GM19467 (cell line): ENCODE measurements around the gene GLI3.

Source experiments
- ATAC-seq: cut with Tn5 transposase; IDR thresholded peaks from one replicate; pipeline ENCODE4 v1.9.1; 2021; ENCODE audit warnings: mild to moderate bottlenecking, moderate library complexity; ENCODE audit not compliant: unreplicated experiment

GLI3 gene

DNA sequence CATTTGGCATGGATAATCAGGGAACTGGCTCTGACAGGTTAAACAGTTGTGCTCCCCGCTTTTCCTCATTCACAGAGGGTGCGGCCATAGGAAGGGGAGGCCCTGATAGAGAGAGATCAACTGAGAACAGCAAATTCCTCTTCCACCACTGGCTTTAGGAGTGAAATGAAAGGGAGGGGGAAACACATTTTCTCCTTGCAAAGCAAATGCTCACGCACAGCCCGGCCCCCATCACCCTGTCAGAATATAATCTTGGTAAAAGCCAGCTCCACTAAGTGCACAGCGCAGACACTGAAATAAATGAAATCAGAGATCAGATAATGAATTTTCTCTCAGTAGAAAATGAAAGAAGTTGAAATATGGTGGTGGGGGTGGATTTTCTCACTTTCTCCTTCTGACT, 187.2 kb downstream of the GLI3 start:
- no peak for ATAC-seq

DNA sequence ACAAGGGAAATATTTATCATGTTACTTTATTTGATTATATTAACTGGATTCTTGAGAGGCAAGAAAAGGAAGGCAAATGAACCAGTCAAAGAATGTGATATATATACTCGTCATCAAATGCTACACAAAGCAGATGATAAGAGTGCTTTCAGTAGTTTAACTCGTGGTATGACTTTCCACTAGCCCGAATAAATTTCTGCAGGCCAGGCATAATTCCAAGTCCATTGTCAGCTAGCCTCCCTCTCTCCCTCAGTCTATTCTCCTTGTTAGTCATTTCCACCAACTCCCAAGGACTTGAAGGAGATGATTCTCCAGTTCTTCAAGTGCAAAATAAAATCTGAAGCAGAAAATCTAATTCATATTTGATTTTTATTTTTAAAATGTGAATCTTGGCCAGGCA, 190.5 kb downstream of the GLI3 start:
- no peak for ATAC-seq

DNA sequence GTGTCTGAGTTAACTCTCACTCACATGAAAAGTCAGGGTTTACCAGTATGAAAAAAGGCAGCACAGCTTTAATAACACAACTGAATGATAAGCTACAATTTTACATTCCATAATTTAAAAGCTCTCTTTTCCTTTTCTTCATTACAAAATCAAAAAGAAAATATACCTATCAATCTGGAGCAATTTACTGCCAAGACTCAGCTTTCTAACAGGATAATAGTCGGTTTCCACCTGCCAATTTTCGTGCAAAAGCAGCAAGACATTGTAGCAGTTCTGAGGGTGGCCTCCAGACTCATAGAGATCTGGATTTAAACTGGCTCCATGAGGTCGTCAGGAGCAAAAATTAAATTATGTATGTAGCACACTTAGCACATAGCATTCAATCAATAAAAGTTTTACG, 191.0 kb downstream of the GLI3 start:
- no peak for ATAC-seq

DNA sequence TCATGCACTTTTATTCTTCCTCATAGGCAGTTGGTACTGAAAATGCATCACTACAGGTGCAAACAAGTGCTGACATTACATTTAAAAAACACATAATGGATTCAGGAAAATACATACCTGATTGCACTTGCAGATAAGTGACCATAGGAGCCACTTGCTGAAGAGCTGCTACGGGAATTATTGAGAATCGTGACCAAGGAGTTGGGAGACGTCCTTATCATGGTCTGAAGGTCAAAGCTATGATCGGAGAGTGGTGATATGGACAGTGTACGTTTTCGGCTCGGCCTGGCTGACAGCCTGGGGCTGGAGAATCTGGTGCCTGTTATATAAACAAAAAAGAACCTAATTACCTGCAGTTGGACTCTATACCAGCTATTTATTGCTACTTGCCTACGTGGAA, 197.1 kb downstream of the GLI3 start:
- ATAC-seq: no peak

DNA sequence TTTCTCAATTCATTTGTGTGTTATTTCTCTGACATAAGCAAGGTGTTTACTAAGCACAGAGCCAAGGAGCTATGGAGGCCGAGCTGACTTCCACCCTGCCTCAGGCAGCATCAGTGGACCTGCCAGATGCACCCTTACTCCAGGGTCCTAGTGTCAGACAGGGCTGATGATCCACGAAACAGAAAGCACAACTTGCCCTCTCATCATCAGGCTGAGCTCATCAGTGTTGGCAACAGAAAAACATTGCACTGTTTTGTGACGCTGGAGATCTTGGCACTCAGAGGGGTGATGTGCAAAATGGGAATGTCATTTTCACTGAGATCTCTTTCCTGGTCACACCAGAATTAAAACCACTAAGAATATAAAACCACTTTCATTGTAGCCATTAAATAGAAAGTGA, 201.8 kb downstream of the GLI3 start:
- no peak for ATAC-seq

DNA sequence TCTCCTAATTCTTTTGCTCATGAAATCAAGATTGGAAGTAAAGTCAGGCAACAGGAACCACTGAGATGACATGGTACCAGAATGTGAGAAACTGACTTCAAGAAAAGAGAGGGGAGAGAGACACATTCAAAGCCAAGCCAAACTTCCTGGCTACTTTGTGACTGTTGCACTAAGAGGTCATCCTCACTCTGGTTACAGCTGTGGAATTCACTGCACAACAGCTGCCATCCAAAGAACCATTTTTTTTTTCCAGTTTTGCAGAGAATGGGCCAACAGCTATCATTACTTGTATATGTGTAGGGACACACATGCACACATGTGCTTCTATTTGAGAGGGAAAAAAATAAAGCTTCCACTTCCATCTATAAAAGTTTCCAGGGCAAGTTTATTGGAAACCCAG, 203.5 kb downstream of the GLI3 start:
- no peak for ATAC-seq

DNA sequence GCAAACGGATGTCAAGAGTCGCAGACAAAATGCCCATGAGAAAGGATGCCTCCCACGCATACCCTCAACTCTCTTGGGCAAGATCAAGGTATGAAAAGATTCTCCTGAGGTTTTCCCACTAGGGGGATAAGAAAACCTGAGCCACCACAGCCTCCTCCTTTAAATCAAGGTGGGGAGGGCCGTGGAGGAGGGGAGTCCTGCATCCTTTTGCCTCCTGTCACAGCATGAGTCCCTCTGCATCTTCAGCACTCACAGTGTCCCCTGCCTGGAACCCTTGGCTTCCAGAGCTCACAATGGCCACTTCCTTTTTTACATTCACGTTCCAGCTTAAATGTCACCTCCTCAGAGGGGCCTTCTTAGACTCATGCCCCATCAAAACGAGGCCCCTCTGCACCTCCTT, 207.6 kb downstream of the GLI3 start:
- ATAC-seq: no peak

DNA sequence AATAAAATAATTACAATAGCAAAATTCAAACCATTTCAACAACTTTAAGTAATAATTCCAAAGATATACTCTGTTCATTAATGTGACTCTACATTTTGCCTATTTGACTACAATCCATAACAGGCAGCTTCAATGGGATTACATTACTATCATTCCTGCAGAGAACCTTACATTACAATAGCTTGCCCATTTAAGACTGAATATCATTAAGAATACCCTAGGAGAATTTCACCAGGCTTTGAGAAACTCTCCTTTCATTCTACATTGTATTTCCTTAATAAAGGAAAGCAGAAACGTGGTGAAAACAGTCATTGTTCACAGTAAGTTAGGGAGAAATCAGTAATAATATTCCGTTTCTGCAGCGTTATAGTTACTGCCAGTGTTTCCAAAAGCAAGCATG, 209.5 kb downstream of the GLI3 start:
- ATAC-seq: no peak

DNA sequence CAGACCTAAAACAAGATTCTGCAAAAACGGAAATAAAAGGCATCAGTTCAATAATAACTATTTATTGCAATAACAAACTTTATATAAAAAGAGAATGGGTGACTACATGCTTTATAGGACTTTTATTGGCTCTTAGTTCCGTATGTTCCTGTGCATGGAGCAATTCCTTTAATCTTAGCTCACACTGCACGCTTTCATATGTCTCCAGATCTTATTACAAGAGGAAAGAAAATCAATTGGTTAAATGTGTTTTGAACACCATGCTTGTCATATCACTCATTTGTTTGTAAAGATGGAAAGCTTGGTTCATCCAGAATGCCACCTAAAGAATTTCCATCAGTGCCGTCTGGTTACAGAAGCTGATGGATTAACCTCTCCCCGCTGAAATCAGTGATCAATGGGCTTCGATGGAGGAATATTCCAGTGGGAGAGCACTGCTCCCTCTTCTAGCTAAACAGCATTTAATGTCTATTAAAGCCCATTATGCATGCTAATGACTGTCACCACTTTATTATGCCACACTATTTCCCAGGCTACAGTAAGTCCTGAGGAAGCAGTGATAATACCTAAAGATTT, 210.3 kb downstream of the GLI3 start:
- ATAC-seq: no peak

DNA sequence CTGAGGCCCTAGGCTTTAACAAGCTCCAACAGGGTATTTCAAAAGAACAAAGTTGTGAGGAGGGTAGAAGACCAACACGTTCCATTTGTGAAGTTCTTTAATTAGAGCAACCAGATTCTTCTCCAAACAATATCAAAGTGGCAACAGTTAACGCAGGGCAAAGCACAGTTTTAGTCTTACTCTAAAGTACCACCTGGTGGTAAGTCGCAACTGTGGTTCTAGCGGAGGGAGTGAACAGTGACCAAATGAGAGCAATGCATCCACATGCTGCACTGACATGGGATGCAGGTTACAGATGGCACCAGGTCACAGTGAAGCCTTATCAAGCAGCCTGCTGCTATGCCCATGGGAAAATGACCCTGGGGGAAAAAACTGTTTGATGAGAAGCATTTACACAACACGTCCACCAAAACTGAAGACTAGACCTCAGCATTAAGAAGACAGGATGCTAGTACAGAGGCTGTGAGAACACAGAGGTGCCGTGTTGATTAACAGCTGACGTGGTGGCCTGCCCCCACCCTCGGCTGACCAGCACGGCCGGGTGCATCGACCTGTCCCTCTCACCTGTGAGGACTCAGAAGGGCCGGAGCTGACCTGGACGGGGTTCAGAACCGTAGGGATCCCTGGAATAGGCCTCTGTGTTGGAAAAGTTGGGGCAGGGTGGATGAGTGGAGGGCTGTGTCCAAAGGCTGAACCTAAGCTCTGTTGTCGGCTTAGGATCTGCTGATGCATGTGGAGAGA, 211.2 kb downstream of the GLI3 start:
- no peak for ATAC-seq

DNA sequence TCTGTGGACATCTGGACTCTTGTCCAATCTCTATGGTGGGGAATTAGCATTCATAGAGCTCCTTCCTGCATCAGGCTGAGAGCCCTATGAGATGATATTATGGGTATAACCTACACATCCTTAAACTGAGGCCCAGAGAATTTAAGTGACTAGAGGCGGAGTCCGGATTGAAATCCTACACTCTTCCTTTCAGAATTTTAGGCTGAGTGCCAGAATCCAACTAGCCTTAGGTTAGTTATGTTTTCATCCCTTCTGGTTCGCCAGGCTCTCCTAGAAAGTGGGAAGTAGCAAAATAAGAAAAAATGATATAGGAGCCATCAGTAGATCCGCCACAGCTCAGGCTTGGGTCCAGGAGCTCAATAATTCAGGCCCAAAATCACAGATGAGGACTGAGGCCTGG, 212.5 kb downstream of the GLI3 start:
- no peak for ATAC-seq

DNA sequence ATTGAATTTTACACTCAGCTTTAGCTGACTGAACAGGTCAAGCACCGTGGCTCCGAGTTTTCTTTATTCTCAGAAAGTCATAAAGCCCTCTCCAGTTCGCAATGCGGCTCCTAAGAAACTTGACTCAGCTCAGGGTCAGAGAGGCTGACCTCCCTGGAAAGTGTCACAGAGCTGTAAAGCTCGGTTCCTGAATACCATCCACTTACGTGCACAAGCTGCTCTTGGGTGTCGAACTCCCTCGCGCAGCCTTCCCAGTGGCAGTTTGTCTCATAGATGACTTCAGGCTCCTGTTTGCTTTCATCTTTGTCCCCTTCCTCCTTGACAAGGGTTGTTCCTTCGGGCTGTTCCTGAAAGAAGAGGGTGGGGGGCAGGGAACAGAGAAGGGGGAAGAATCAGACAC, 213.7 kb downstream of the GLI3 start:
- no peak for ATAC-seq

DNA sequence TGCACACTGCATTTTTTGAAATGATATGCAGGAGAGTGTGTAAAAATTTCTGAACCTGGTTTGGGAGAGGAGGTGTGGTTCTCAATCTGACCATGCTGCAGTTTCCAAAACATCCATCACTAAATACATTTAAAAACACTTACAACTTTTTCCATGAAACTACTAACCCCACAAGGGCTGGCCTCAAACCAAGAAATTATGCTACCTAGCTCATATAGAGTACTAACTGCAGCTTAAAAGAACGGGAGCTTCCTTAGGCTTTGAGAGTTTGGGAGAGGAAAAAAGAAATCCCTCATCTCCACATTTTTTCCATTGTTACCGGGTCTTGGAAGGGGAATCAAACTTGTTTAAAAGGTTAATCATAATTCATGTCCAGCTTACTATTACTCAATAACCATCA, 214.2 kb downstream of the GLI3 start:
- no peak for ATAC-seq

DNA sequence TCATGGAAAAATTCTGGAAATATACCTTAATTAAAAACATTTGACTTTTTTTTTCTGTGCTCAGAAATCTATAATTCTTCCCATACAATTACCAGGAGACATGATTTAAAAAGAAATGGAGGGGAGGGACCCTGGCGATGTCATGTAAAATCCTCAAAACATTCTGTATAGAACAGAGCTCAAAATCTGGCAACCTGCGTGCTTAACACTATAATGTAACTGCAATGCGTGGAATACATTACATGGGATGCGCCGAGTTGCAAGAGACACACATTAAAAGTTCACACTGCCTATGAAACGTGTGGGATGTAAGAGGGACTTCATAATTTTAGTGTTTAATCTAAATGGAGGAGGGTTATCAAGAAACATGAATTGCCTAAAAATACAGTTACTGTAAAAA, 215.0 kb downstream of the GLI3 start:
- ATAC-seq: no peak

DNA sequence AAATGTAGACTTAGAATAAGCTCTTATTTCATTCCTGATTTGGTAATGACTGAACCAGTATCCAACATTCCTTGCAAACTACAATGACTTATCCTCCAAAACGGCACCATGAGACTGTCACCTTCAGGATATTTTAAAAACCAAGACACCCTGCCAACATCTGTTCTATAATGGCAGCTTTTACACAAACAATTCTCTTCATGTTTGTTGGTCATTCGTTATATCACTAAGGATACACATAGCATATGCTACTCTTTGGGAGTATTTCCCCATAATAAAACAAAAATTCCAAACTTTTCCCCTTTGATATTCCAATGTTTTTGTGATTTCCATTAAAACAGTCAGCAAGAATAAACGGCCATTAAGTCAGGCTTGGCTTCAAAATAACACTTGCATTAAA, 215.4 kb downstream of the GLI3 start:
- no peak for ATAC-seq

DNA sequence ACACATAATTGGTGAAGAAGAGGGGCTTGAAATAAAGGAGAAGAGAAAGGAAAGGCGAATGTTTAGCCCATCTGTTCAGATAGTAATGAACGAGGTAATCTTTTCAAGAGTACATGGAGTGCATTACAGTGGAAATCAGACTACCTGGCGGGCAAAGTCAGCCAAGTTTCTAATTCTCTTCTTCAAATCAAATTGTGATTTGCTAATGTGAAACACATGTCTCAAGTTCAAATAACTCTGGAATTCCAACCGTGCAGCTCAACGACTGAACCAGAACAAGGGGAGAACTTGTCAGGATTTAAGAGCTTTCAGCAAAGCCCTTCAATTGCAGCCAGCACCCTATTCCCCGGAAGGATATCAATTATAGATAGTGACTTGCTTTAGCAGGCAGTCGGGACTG, 216.9 kb downstream of the GLI3 start:
- no peak for ATAC-seq

DNA sequence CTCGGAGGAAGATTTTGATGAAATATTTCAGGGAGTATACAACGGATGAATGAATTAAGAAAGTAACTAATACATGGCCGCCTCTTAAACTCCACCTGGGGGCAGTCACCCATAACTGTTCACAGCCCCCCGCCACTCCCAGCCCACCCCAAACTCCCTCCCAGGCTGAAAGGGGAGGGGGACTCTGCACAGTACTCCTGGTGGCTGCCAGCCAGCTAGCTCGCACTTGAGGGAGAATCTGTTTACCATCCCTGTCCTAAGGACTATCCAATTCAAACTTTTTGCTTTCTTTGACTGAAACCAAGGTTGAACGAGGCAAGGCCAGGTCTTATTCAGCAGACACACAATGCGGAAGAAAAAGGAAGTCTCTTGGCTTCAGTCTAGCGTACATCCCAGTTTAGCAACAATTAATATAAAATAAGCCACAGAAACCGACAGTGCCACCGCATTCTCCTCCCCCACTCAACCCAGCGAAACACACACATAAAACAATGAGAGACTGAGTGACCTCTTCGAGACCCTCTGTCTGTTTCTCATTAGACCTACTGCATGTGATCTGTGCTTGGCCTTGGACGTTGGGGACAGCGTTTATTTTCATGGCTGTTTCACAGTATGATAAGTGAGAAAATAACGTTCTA, 219.5 kb downstream of the GLI3 start:
- ATAC-seq: no peak

DNA sequence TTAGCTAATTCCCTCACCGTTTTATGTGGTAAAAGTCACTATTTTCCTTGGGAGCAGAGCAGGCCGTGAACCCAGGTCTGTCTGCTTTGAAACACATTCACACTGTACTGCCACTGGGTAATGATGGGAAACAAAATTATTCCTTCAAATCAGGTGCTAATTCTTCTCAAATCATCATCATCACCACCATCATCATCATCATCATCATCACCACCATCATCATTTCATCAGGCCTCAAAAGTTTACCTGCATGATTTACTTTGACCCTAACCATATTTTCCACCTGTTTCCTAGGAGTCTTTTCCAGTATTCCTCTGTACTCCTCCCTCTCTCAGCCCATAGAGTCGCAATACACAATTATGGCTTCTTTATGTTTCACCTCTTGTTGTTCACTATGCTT, 220.5 kb downstream of the GLI3 start:
- ATAC-seq: no peak

DNA sequence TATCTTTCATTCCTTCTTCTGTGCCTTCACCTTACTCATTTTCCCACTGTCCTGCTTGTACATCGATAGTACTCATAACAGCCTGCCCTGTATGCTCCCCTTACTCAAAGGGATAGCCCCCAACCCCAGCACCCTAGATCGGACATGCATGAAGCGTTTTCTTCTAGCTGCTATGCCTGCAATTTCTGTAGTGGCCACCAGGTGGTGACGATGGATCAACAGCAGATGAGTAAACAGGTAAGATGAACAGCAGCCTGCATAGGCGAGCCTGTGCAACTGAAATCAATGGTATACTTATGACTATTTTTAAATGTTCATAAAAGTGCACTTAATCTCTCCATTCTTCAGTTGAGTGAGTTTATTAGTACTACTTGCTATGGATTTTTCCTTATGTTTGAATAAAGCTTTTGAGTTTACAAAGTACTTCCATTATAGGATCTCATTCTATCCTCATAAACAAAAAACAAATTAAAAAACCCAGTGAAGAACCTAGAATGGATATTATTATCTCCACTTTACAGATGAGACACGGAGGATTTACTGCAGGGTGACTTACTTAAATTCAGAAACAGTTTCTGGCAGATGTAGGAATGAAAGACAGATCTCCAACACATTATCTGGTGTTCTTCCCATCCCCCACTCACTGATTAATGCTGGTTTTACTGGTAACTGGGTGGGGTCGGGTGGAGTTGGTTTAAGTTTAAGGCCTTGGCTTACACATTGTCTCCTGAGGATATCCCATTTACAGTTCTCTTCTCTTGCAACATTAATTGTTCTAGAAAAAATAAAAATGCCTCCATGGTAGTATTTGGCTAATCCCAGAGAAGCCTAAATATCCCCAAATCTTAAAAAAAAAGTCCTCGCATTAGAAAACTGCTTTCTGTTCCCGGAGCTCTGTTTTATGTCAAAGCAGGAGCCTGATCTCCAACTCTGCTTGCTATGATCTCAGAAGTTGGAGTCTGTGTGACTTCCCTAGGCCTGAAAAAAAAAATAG, 222.1 kb downstream of the GLI3 start:
- ATAC-seq: no peak

DNA sequence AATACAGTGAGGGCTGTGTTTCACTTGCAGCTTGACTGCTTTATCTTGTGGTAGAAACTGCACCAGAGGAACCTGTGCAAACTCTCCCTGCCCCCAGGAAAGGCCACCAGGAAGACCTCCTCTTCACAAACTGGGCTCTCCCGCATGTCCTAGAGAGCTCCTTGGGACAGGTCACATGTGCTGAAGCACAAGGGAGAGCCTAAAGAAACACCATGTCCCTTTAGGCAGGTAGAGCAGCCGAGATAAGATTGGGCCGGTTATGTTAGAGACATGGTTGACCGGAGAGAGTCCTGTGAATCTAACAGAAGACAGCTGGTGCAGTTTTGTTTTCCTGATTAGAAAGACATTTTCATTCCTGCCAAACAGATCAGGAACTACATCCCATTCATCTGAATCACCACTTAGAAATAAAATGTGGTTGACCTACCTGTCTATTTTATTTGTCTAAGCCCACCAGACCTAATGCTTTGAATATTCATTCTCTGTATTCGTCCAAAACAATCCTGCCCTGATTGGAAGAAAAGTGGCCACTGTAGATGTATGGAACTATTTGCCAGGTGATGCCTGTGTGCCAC, 224.1 kb downstream of the GLI3 start:
- no peak for ATAC-seq

DNA sequence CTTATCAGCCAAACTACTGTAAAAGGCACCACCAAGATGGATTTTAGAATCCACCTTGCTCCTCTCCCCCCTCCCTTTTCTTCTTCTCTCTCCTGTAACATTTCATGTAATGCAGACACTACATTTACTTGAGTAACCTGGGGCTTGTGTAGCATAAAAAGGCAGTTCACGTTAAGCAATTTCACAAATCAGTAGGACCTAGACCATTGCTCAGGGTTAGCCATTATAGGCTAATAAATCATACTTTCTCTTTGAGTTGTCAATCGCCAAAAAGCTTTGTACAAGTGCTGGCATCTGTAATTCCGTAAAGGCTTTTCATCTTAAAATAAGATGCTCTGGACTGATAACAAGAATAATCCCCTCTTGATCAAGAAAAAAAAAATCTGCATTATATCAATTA, 224.7 kb downstream of the GLI3 start:
- no peak for ATAC-seq
